ENCODE measurements around the gene RGMB. TPM values are rescaled to one million over a fixed set of nuclear protein-coding genes. Genes with fewer than 3 reads are reported as not detected.

The RGMB gene
- total RNA-seq, 1 donor from 2014 or later, result 206 TPM

GRCh38 chr5:98768160-98768959, 5.1 kb upstream of the RGMB start:
- DNase-seq (ENCODE audit: low read depth), result peak; percentile 90

GRCh38 chr5:98768960-98769209, 4.6 kb upstream of the RGMB start:
- no peak for DNase-seq (ENCODE audit: low read depth)

GRCh38 chr5:98769210-98769958, 4.1 kb upstream of the RGMB start:
- DNase-seq (ENCODE audit: low read depth), result peak; percentile 92

GRCh38 chr5:98769959-98770208, 3.6 kb upstream of the RGMB start:
- DNase-seq (ENCODE audit: low read depth), result no peak

- DNase-seq (ENCODE audit: low read depth), result peak; percentile 82
Observed at GRCh38 chr5:98770209-98770910, 3.1 kb upstream of the RGMB start.

GRCh38 chr5:98770911-98771322, 2.5 kb upstream of the RGMB start:
- no peak for DNase-seq (ENCODE audit: low read depth)

- peak; percentile 96 for DNase-seq (ENCODE audit: low read depth)
Observed at GRCh38 chr5:98771382-98772109, 1.9 kb upstream of the RGMB start.

- peak; percentile 94 for DNase-seq (ENCODE audit: low read depth)
Observed at GRCh38 chr5:98772415-98773213, 849 bp upstream of the RGMB start.

- DNase-seq (ENCODE audit: low read depth), result no peak
Observed at GRCh38 chr5:98773214-98773463, 324 bp upstream of the RGMB start.

GRCh38 chr5:98774192-98775033, 950 bp downstream of the RGMB start:
- DNase-seq (ENCODE audit: low read depth), result peak; percentile 88

GRCh38 chr5:98775246-98776065, 2.0 kb downstream of the RGMB start:
- peak; percentile 45 for DNase-seq (ENCODE audit: low read depth)

GRCh38 chr5:98776066-98776705, 2.7 kb downstream of the RGMB start:
- DNase-seq (ENCODE audit: low read depth), result peak; percentile 56

- no peak for DNase-seq (ENCODE audit: low read depth)
Observed at GRCh38 chr5:98777295-98777694, 3.8 kb downstream of the RGMB start.

GRCh38 chr5:98779264-98779877, 5.9 kb downstream of the RGMB start:
- no peak for DNase-seq (ENCODE audit: low read depth)

GRCh38 chr5:98780390-98780789, 6.9 kb downstream of the RGMB start:
- peak; percentile 19 for DNase-seq (ENCODE audit: low read depth)

- no peak for DNase-seq (ENCODE audit: low read depth)
Observed at GRCh38 chr5:98781520-98781919, 8.1 kb downstream of the RGMB start.

GRCh38 chr5:98781964-98782363, 8.5 kb downstream of the RGMB start:
- peak; percentile 6 for DNase-seq (ENCODE audit: low read depth)

- peak; percentile 3 for DNase-seq (ENCODE audit: low read depth)
Observed at GRCh38 chr5:98783051-98783649, 9.7 kb downstream of the RGMB start.

Measured in myocyte (in vitro differentiated cells).